Ovary (tissue), 3 donors: ENCODE data around the gene VAPA.

Experiments used
- EP300 ChIP-seq: sonication (generic); formaldehyde crosslinking; IDR thresholded peaks from one replicate; pipeline ENCODE4 v1.6.1; 2017; ENCODE audit warnings: antibody characterized with exemption
- TF ChIP-seq, protein P1 (sequence below), 3 donors: fragments of 450-650 bp in 2 of 3; fragments of 200-600 bp in 1 of 3; IDR thresholded peaks; one replicate each; pipeline versions ENCODE4 v1.5.1 to v1.8.0; 2016 to 2022; ENCODE audit warnings: antibody characterized with exemption in 3 of 3, mild to moderate bottlenecking in 1 of 3
- donor health status: DM: no; HTN: no; CAD: no.

DNA sequence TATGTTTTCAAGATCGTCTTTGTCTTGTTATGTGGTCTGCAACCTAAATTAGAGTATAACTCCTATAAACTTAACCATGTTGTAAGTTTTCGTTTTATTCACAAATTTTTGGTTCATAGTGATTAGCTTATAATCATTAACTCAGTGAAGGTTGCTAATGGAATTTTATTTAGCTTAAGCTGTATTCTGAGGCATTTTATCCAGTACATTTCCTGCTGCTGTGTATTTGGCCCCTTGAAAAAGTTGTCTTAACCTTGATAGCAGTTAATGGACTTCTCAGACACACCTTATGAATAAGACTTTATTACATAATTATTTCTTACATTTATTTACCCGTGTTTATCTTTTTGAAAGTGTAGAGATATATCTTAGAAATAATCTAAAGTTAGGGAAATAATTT, 20.5 kb downstream of the VAPA start:
- TF ChIP-seq, protein P1, sequence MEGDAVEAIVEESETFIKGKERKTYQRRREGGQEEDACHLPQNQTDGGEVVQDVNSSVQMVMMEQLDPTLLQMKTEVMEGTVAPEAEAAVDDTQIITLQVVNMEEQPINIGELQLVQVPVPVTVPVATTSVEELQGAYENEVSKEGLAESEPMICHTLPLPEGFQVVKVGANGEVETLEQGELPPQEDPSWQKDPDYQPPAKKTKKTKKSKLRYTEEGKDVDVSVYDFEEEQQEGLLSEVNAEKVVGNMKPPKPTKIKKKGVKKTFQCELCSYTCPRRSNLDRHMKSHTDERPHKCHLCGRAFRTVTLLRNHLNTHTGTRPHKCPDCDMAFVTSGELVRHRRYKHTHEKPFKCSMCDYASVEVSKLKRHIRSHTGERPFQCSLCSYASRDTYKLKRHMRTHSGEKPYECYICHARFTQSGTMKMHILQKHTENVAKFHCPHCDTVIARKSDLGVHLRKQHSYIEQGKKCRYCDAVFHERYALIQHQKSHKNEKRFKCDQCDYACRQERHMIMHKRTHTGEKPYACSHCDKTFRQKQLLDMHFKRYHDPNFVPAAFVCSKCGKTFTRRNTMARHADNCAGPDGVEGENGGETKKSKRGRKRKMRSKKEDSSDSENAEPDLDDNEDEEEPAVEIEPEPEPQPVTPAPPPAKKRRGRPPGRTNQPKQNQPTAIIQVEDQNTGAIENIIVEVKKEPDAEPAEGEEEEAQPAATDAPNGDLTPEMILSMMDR (IDR thresholded peaks at IDR 0.05) = no peak
- no peak for TF ChIP-seq EP300
